Endothelial cell of umbilical vein (primary cell): Measurements from ENCODE around the gene CELSR1. TPM values are rescaled to one million over a fixed set of nuclear protein-coding genes. Genes with fewer than 3 reads are reported as not detected.

ENCODE experiments used
- BruUV-seq: library from RNA; stranded (reverse); fragments of 400-500 nt; replicated peaks from 2 replicates; lab custom pipeline; 2021; lab: Mats Ljungman, UMichigan
- CTCF ChIA-PET: fragments of 300-600, 350-600 bp; sonication (Branson Sonifier 250); formaldehyde crosslinking; loops from one replicate; lab custom pipeline; 2021; ENCODE audit warnings: antibody characterized with exemption, inconsistent platforms; lab: Charles Lee
- POLR2A ChIA-PET: fragments of 300-600, 350-600 bp; sonication (Branson Sonifier 250); formaldehyde crosslinking; loops from one replicate; lab custom pipeline; 2021; ENCODE audit warnings: antibody characterized with exemption, inconsistent platforms; lab: Charles Lee
- DNase-seq: peaks from one replicate; pipeline ENCODE4 v3.0.0-alpha.2; 2011; ENCODE audit warnings: low read depth, low spot score
- FAIRE-seq: peaks from 2 replicates; lab custom pipeline; 2011; peaks lifted over from hg19 to GRCh38; lab: Jason Lieb, UNC
- H2AFZ ChIP-seq: 2 replicates; pipeline ENCODE4 v1.6.0; 2012; ENCODE audit warnings: low read depth, low read length, control low read depth, inconsistent platforms
- H3K27ac ChIP-seq: 2 replicates; pipeline ENCODE4 v1.5.1; 2011; ENCODE audit warnings: low read depth, mild to moderate bottlenecking, control low read depth, low read length, moderate library complexity; ENCODE audit not compliant: insufficient read depth
- H3K27me3 ChIP-seq, 2 experiments: 2 replicates each; pipeline versions ENCODE4 v1.6.0 to v1.6.1; 2011; ENCODE audit warnings: low read length in 2 of 2, mixed read lengths in 1 of 2; ENCODE audit not compliant: control insufficient read depth in 2 of 2, insufficient read depth in 2 of 2
- H3K36me3 ChIP-seq, 2 experiments: 2 replicates in 1 of 2; 3 replicates in 1 of 2; pipeline ENCODE4 v1.5.1; 2011; ENCODE audit warnings: low read length in 2 of 2, mild to moderate bottlenecking in 1 of 2, moderate library complexity in 1 of 2; ENCODE audit not compliant: control insufficient read depth in 2 of 2, insufficient read depth in 2 of 2; ENCODE audit errors: extremely low read depth in 1 of 2
- H3K4me1 ChIP-seq: 3 replicates; pipeline ENCODE4 v1.5.1; 2011; ENCODE audit warnings: mild to moderate bottlenecking, low read length; ENCODE audit not compliant: control insufficient read depth, insufficient read depth; ENCODE audit errors: extremely low read depth
- H3K4me2 ChIP-seq: 2 replicates; pipeline ENCODE4 v1.6.1; 2011; ENCODE audit warnings: low read length, control low read depth, mixed read lengths; ENCODE audit not compliant: insufficient read depth
- H3K4me3 ChIP-seq, 3 experiments: fragments of 200-600 bp in 1 of 3; sonication (generic), shearing (Covaris generic) in 1 of 3; replicated peaks in 1 of 3; 2 replicates each; pipeline ENCODE4 v1.5.1; 2011 to 2016; ENCODE audit warnings: control low read depth in 3 of 3, low read length in 3 of 3, mild to moderate bottlenecking in 2 of 3, inconsistent platforms in 1 of 3, low read depth in 1 of 3, moderate library complexity in 1 of 3; ENCODE audit not compliant: insufficient read depth in 1 of 3
- H3K79me2 ChIP-seq: 2 replicates; pipeline ENCODE4 v1.6.0; 2012; ENCODE audit warnings: low read length, inconsistent platforms; ENCODE audit not compliant: control insufficient read depth, insufficient read depth
- H3K9ac ChIP-seq: replicated peaks from 2 replicates; pipeline ENCODE3; 2011; ENCODE audit warnings: low read length, control low read depth; ENCODE audit not compliant: insufficient read depth; ENCODE audit errors: extremely low read depth
- H3K9me1 ChIP-seq: replicated peaks from 3 replicates; pipeline ENCODE4 v1.6.0; 2011; ENCODE audit warnings: mild to moderate bottlenecking, low read length; ENCODE audit not compliant: control insufficient read depth, insufficient read depth; ENCODE audit errors: extremely low read depth
- H3K9me3 ChIP-seq: replicated peaks from 2 replicates; pipeline ENCODE4 v1.5.1; 2012; ENCODE audit warnings: low read length, inconsistent platforms; ENCODE audit not compliant: control insufficient read depth, insufficient read depth
- H4K20me1 ChIP-seq: replicated peaks from 2 replicates; pipeline ENCODE3; 2011; ENCODE audit warnings: mild to moderate bottlenecking, low read length; ENCODE audit not compliant: control insufficient read depth, insufficient read depth; ENCODE audit errors: extremely low read depth
- CTCF ChIP-seq, 2 donors: IDR thresholded peaks; 1 replicate in 1 of 2; 2 replicates in 1 of 2; pipeline ENCODE4 v1.5.1; 2011; ENCODE audit warnings: low read length in 2 of 2, mild to moderate bottlenecking in 2 of 2, moderate library complexity in 2 of 2, control low read depth in 1 of 2, inconsistent platforms in 1 of 2, low read depth in 1 of 2; ENCODE audit not compliant: insufficient read depth in 1 of 2; ENCODE audit errors: extremely low read depth in 1 of 2
- EZH2 ChIP-seq: IDR thresholded peaks from 2 replicates; pipeline ENCODE4 v1.6.1; 2012; ENCODE audit warnings: borderline replicate concordance, low read depth, mild to moderate bottlenecking, moderate library complexity, low read length, inconsistent platforms; ENCODE audit not compliant: severe bottlenecking
- FOS ChIP-seq: IDR thresholded peaks from 2 replicates; pipeline ENCODE4 v1.6.1; 2011; ENCODE audit warnings: mild to moderate bottlenecking, low read length, moderate library complexity, borderline replicate concordance; ENCODE audit not compliant: insufficient read depth
- GATA2 ChIP-seq: IDR thresholded peaks from 2 replicates; pipeline ENCODE4 v1.7.0; 2011; ENCODE audit warnings: low read depth, mild to moderate bottlenecking, moderate library complexity, mixed read lengths, low read length; ENCODE audit not compliant: insufficient read length, insufficient read depth
- JUN ChIP-seq: IDR thresholded peaks from 2 replicates; pipeline ENCODE4 v1.6.1; 2011; ENCODE audit warnings: borderline replicate concordance, low read depth; ENCODE audit not compliant: insufficient read length, insufficient read depth
- MYC ChIP-seq: IDR thresholded peaks from one replicate; pipeline ENCODE4 v1.6.1; 2011; ENCODE audit warnings: mild to moderate bottlenecking, low read depth, low read length
- POLR2AphosphoS5 ChIP-seq: IDR thresholded peaks from 2 replicates; pipeline ENCODE4 v1.6.1; 2012; ENCODE audit warnings: low read depth, mild to moderate bottlenecking, control low read depth, low read length, moderate library complexity; ENCODE audit not compliant: insufficient read depth
- dilution Hi-C: fragments of 300-500 bp; cut with MboI; formaldehyde crosslinking; loops from one replicate; pipeline ENCODE4 v1.15.0; 2019; ENCODE audit warnings: low sequenced_read_pairs; ENCODE audit not compliant: extremely low pct_ligation_motif_present
- intact Hi-C: fragments of 100-400 bp; cut with micrococcal nuclease; formaldehyde crosslinking; loops from one replicate; pipeline ENCODE4 v1.10.0; 2022
- polyA plus RNA-seq, 4 experiments: library from polyadenylated mRNA; depleted of rRNA in 3 of 4; stranded (reverse) in 3 of 4; unstranded in 1 of 4; fragments of >200 nt; gene quantifications; 2 replicates each; pipeline versions ENCODE4 v1.2.1 to v1.2.3, GENCODE V29; 2011 to 2012; ENCODE audit warnings: missing spikeins in 1 of 4
- total RNA-seq: library from RNA; stranded (reverse); gene quantifications from 2 replicates; pipeline ENCODE4 v1.2.3, GENCODE V29; 2021
- TF ChIP-seq, protein P1 (sequence below): IDR thresholded peaks from 2 replicates; pipeline ENCODE4 v1.6.1; 2011; ENCODE audit not compliant: insufficient read depth, insufficient read length

CELSR1 gene
- total and polyA plus RNA-seq, 2 donors (not counting 3 experiments of a cell fraction or from before 2014, with no cell fraction given), result 3.7 to 5.4 TPM

GRCh38 chr22:46465345-46465720 is 72.1 kb downstream of the CELSR1 start:
- Histone ChIP-seq H3K27ac (no peak overlapping the region), H3K36me3 (no peaks in the 10 kb centered on the region), H4K20me1 (no peaks in the 10 kb centered on the region), H3K27me3 (no peaks in the 10 kb centered on the region), H3K4me2 (no peak overlapping the region), H3K4me1 (no peaks in the 10 kb centered on the region), H3K4me3 (no peak overlapping the region), H2AFZ (no peak overlapping the region), H3K9me1 (no peaks in the 10 kb centered on the region), H3K9ac (no peak overlapping the region), H3K9me3 (no peaks in the 10 kb centered on the region), H3K79me2 (no peaks in the 10 kb centered on the region)
- ChIA-PET POLR2A (no interaction called here), CTCF (no interaction called here)
- BruUV-seq, result no TSS peak
- intact Hi-C loops (no loop called here), dilution Hi-C loops (no loop called here)
- TF ChIP-seq EZH2, result no peak
- TF ChIP-seq GATA2, result no peak
- no peak for TF ChIP-seq POLR2AphosphoS5
- TF ChIP-seq CTCF (IDR thresholded peaks at IDR 0.05; ENCODE audit: extremely low read depth in 1 of 2, insufficient read depth in 1 of 2, low read depth in 1 of 2, low read length in 2 of 2), result no peak
- no peak for TF ChIP-seq FOS
- TF ChIP-seq, protein P1, sequence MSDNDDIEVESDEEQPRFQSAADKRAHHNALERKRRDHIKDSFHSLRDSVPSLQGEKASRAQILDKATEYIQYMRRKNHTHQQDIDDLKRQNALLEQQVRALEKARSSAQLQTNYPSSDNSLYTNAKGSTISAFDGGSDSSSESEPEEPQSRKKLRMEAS, result no peak
- no peak for TF ChIP-seq MYC
- no peak for TF ChIP-seq JUN
- DNase-seq, result no peak
- FAIRE-seq, result no peak
